ENCODE data around the gene HEY2. TPM values are rescaled to one million over a fixed set of nuclear protein-coding genes. Genes with fewer than 3 reads are reported as not detected.
A peak's percentile ranks its signal among the peaks of the same experiment; 100 is the strongest.

HEY2 gene
- total RNA-seq, 4 donors from 2014 or later = 1.5 to 7.3 (median 4.3) TPM

- TF ChIP-seq CTCF (IDR thresholded peaks at IDR 0.05) (no peak), POLR2A (IDR thresholded peaks at IDR 0.05) (no peak), EP300 (IDR thresholded peaks at IDR 0.05) (no peak)
- Histone ChIP-seq H3K36me3 (peaks cover 0 to 14% (median 0%) of the 10 kb centered on the region in 3 donors), H3K27me3 (no peaks in the 10 kb centered on the region), H3K4me1 (peaks cover 0 to 73% (median 29%) of the 10 kb centered on the region in 4 donors), H3K27ac (no peak overlapping the region), H3K9me3 (no peaks in the 10 kb centered on the region), H3K4me3 (no peak overlapping the region)
- 95% methylated on average over 3 of the region's 3 CpGs for WGBS, 2 donors
- DNase-seq (ENCODE audit: low spot score in 2 of 2) = no peak
These were observed 47.9 kb downstream of the HEY2 start for GRCh38 chr6:125797120-125797885.

GRCh38 chr6:125797886-125798444 lies 48.5 kb downstream of the HEY2 start:
- TF ChIP-seq EP300 (IDR thresholded peaks at IDR 0.05) (no peak), POLR2A (IDR thresholded peaks at IDR 0.05) (no peak), CTCF (IDR thresholded peaks at IDR 0.05) (no peak)
- H3K4me3 ChIP-seq = no peak overlapping the region
- no peaks in the 10 kb centered on the region for H3K9me3 ChIP-seq
- peaks cover 0 to 73% (median 25%) of the 10 kb centered on the region in 4 donors for H3K4me1 ChIP-seq
- peak overlapping the region in 1 of 4 donors; percentile 16 for H3K27ac ChIP-seq
- 79 to 83% methylated on average over 3 of the region's 3 CpGs for WGBS, 2 donors
- H3K27me3 ChIP-seq = no peaks in the 10 kb centered on the region
- no peak for DNase-seq (ENCODE audit: low spot score in 2 of 2)
- peaks cover 0 to 14% (median 0%) of the 10 kb centered on the region in 3 donors for H3K36me3 ChIP-seq

- no peak for DNase-seq (ENCODE audit: low spot score in 2 of 2)
- WGBS, 2 donors = 84 to 85% methylated on average over 5 of the region's 5 CpGs
These were observed 49.5 kb downstream of the HEY2 start for GRCh38 chr6:125798734-125799508.

GRCh38 chr6:125802383-125802782 lies 53.0 kb downstream of the HEY2 start:
- Histone ChIP-seq H3K27ac (peak overlapping the region in 2 of 4 donors; percentile 42 to 54), H3K9me3 (no peaks in the 10 kb centered on the region)

More at GRCh38 chr6:125798734-125799508, 49.5 kb downstream of the HEY2 start:
- H3K36me3 ChIP-seq = peaks cover 0 to 14% (median 0%) of the 10 kb centered on the region in 3 donors
- H3K27me3 ChIP-seq = no peaks in the 10 kb centered on the region
- TF ChIP-seq POLR2A (IDR thresholded peaks at IDR 0.05) = no peak
- no peak for TF ChIP-seq CTCF (IDR thresholded peaks at IDR 0.05)
- TF ChIP-seq EP300 (IDR thresholded peaks at IDR 0.05) = no peak
- H3K9me3 ChIP-seq = no peaks in the 10 kb centered on the region
- peaks cover 0 to 72% (median 17%) of the 10 kb centered on the region in 4 donors for H3K4me1 ChIP-seq
- no peak overlapping the region for H3K4me3 ChIP-seq
- H3K27ac ChIP-seq = peak overlapping the region in 1 of 4 donors; percentile 67

More at GRCh38 chr6:125802383-125802782, 53.0 kb downstream of the HEY2 start:
- WGBS, 2 donors = 88 to 98% methylated on average over 2 of the region's 2 CpGs
- no peak for DNase-seq (ENCODE audit: low spot score in 2 of 2)
- TF ChIP-seq CTCF (IDR thresholded peaks at IDR 0.05) (no peak), POLR2A (IDR thresholded peaks at IDR 0.05) (no peak), EP300 (IDR thresholded peaks at IDR 0.05) (no peak)
- peaks cover 0 to 6% (median 0%) of the 10 kb centered on the region in 3 donors for H3K36me3 ChIP-seq
- H3K4me1 ChIP-seq = peaks cover 0 to 63% (median 11%) of the 10 kb centered on the region in 4 donors
- no peak overlapping the region for H3K4me3 ChIP-seq
- no peaks in the 10 kb centered on the region for H3K27me3 ChIP-seq
